NT2/D1 (cell line): Measurements from ENCODE around the gene C18orf54.
"Not testable (repeated sequence)": the region's sequence is repeated elsewhere in the genome, so short reads cannot be mapped to it uniquely, and the experiment has no call there.

ENCODE experiments used
- DNase-seq: peaks from one replicate; pipeline ENCODE4 v3.0.0-alpha.2; 2011; ENCODE audit warnings: low read depth, low spot score
- H3K27me3 ChIP-seq: 2 replicates; pipeline ENCODE4 v1.6.0; 2011; ENCODE audit warnings: mild to moderate bottlenecking; ENCODE audit not compliant: insufficient read length, insufficient read depth
- H3K36me3 ChIP-seq: 2 replicates; pipeline ENCODE4 v1.6.1; 2011; ENCODE audit warnings: mild to moderate bottlenecking, low read length, mixed read lengths; ENCODE audit not compliant: insufficient read depth, insufficient read length
- H3K4me1 ChIP-seq: 2 replicates; pipeline ENCODE4 v1.5.1; 2011; ENCODE audit not compliant: insufficient read depth, insufficient read length
- H3K4me3 ChIP-seq: 2 replicates; pipeline ENCODE4 v1.5.1; 2011; ENCODE audit warnings: low read depth; ENCODE audit not compliant: insufficient read length
- H3K9ac ChIP-seq: 2 replicates; pipeline ENCODE4 v1.6.0; 2011; ENCODE audit warnings: low read depth; ENCODE audit not compliant: insufficient read length
- H3K9me3 ChIP-seq: 2 replicates; pipeline ENCODE4 v1.5.1; 2011; ENCODE audit warnings: mild to moderate bottlenecking, low read length; ENCODE audit not compliant: insufficient read depth
- SUZ12 ChIP-seq: IDR thresholded peaks from 2 replicates; pipeline ENCODE4 v1.6.1; 2011; ENCODE audit not compliant: insufficient read length, insufficient read depth; ENCODE audit errors: extremely low read depth
- YY1 ChIP-seq: IDR thresholded peaks from 2 replicates; pipeline ENCODE4 v1.6.1; 2011; ENCODE audit not compliant: insufficient read length, insufficient read depth
- ZNF274 ChIP-seq: IDR thresholded peaks from 2 replicates; pipeline ENCODE4 v1.6.1; 2011; ENCODE audit warnings: mild to moderate bottlenecking, low read depth, low read length

The C18orf54 gene

DNA sequence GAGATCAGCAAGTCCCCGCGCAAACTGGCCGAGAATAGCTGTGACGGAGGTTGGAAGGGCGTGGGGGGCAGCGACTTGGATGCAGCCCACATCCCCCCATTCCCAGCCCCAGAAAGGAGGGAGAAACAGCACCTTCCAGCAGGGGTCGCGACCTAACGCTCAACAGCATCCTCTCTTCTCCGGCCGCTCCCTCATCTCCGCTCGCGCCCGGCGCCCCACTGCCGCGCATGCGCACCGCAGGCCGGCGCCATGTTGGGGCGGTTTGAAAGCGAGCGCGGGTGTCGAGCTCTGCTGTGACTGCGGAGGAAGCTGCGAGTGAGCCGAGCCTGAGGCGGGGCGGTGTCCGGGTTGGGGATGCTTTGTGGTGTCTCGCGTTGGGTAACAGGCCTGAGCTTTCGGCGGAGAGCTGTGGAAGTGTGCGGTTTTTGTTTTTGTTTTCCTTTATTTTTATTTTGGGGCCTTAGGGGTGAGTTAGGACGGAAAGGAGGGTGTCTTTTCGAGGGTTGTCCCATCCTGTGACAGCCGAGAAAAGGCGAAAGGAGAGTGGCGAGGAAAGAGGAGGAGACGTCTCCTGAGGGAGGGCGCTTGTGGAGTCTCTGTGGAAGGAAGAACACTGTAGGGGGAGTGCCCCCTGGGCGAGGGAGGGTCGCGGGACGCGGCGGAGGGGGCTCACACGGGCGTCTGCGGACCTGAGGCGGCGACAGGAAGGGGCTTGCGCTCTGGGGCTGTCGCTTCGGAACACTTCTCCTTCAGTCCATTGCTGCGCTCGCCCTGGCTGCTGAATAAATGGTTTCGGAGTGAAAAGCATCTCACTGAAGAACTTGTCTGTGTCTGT, at the start of gene C18orf54, which contains the start of gene STARD6:
Gene C18orf54, plus strand, starts transcription at position 247 of the 835 bp plus-strand sequence. CDS start 2,667 bp downstream, outside the sequence.
Gene STARD6, minus strand, starts transcription at position 199 of the 835 bp plus-strand sequence. CDS start 3,285 bp downstream, outside the sequence.
- peaks cover 22% of the 10 kb centered on the region for H3K36me3 ChIP-seq
- peak within 1 kb of the TSS; percentile 80 for H3K4me3 ChIP-seq
- H3K4me1 ChIP-seq, result no peaks in the 10 kb centered on the region
- H3K9me3 ChIP-seq, result no peaks in the 10 kb centered on the region
- H3K9ac ChIP-seq, result peak within 1 kb of the TSS; percentile 90
- no peaks in the 10 kb centered on the region for H3K27me3 ChIP-seq
- DNase-seq, result peak; percentile 86
- no peak for TF ChIP-seq ZNF274
- no peak for TF ChIP-seq SUZ12
- peak; percentile 72 for TF ChIP-seq YY1

DNA sequence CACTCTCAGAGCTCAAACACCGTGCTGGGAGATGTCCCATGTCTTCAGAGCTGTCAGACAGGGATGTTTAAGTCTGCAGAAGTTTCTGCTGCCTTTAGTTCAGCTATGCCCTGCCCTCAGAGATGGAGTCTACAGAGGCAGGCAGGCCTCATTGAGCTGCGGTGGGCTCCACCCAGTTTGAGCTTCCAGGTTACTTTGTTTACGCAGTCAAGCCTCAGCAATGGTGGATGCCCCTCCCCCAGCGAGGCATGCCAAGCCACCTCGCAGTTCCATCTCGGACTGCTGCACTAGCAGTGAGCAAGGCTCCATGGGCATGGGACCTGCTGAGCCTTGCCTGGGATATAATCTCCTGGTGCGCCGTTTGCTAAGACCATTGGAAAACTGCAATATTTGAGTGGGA, 48.1 kb upstream of the C18orf54 start:
- H3K27me3 ChIP-seq, H3K4me1 ChIP-seq, DNase-seq, H3K36me3 ChIP-seq, H3K9me3 ChIP-seq, H3K4me3 ChIP-seq, H3K9ac ChIP-seq: not testable (repeated sequence)

DNA sequence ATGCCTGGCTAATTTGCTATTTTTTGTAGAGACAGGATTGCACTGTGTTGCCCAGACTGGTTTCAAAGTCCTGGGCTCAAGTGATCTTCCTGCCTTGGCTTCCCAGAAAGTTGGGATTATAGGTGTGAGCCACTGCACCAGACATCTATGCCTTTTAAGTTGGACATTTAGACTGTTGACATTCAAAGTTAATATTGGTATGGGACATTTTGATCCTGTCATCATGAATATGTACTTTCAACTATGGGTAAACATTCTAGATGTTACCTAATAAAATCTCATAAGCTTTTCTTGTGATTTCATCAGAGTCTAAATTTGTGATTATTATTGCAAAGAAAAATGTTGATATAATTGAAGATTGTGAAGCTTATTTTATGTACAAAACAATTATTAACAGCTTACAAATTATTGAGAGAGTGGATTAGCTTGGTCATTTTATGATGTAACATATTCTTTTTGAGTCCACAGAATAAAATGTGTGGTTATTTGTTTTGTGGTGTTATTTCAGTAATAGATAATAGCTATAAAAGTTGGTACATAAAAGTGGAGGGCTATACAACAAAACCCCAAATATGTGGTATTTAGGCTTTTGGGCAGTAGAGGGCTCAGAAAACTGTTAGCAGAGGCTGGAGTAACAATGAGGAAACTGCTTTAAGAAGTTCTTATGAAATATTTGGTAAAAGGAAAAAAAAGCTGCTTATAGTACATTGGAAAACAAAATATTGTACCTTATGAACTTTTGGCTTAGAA, 41.5 kb upstream of the C18orf54 start:
- Histone ChIP-seq H3K36me3 (no peaks in the 10 kb centered on the region), H3K4me3 (no peak overlapping the region), H3K9me3 (no peaks in the 10 kb centered on the region), H3K27me3 (no peaks in the 10 kb centered on the region), H3K9ac (no peak overlapping the region), H3K4me1 (no peaks in the 10 kb centered on the region)
- no peak for DNase-seq
- TF ChIP-seq YY1 (no peak), SUZ12 (no peak), ZNF274 (no peak)

DNA sequence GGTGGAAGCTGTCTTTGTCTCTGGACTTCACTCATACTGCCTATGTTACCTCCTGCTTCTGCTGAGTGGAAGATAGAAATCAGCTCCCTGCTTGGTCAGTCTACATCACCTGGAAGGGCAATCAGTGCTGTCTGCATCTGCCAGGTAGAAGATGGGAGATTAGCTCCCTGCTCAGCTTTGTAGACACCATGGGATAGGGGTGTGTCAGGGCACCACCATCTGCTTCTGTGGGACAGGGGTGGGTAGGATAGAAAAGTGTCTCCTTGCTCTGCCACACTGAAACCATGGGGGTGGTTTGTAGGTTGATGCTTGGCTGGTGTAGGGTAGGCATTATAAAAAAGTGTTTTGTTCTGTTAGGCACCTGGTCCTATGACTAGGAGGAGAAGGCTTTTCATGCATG, 34.1 kb upstream of the C18orf54 start:
- Histone ChIP-seq H3K4me1 (no peaks in the 10 kb centered on the region), H3K4me3 (no peak overlapping the region), H3K27me3 (no peaks in the 10 kb centered on the region), H3K9ac (no peak overlapping the region), H3K36me3 (no peaks in the 10 kb centered on the region), H3K9me3 (no peaks in the 10 kb centered on the region)
- TF ChIP-seq YY1, result no peak
- no peak for TF ChIP-seq SUZ12
- no peak for TF ChIP-seq ZNF274
- DNase-seq, result no peak

DNA sequence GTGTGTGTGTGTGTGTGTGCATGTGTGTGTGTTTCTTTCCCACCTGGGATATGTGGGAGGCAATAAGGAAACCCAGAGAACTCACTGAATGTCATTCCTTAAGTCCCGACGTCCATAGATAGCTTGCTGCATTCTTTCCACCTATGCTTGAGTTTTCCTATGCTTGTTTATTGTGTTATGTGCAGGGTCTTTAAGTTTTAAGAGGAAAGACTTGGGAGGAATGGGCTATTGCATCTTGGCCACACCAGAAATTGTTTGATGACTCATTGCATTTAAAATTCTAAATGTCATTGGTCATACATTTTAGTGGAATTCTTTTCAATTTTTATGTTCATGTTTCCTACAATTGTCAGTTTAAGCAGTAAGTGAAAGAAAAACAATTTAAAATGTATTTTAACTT, 33.7 kb upstream of the C18orf54 start:
- Histone ChIP-seq H3K36me3 (no peaks in the 10 kb centered on the region), H3K27me3 (no peaks in the 10 kb centered on the region), H3K4me3 (no peak overlapping the region), H3K4me1 (no peaks in the 10 kb centered on the region), H3K9ac (no peak overlapping the region), H3K9me3 (no peaks in the 10 kb centered on the region)
- TF ChIP-seq ZNF274 (no peak), SUZ12 (no peak), YY1 (no peak)
- DNase-seq, result no peak

DNA sequence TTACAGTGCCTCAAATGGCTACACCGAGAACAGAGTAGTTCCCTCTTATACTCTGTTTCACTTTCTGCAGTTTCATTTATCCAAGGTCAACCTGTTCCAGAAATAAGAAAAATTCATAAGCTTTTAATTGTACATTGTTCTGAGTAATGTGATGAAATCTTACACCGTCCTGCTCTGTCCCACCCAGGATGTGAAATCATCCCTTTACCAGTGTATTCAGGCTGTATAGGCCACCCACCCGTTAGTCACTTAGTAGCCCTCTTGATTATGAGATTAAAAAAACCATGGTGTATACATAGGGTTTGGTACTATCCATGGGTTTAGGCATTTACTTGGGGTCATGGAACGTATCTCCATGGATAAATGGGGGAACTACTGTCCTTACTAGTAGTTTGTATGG, 29.9 kb upstream of the C18orf54 start:
- TF ChIP-seq SUZ12 (no peak), ZNF274 (no peak), YY1 (no peak)

DNA sequence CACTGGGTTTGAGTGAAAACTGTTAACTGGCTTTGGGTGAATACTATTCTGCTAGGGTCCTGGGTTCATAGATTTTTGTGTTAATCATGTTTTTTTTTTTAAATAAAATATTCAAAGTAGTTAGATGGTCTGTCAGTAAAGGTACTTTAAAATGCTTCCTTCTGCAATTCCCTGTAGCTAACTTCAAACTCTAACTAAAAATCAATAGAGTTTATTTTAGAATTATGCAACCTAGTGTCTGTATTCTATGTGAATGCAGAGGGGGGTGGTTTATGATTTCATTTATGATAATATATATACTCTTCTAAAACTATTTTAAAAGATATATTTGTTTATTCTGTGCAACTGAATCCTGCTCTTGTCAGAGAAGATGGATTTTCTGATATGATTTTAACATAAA, 27.9 kb upstream of the C18orf54 start:
- DNase-seq, result no peak
- TF ChIP-seq ZNF274, result no peak
- no peak for TF ChIP-seq YY1
- TF ChIP-seq SUZ12, result no peak
- no peaks in the 10 kb centered on the region for H3K4me1 ChIP-seq
- H3K9me3 ChIP-seq, result no peaks in the 10 kb centered on the region
- H3K27me3 ChIP-seq, result no peaks in the 10 kb centered on the region
- no peaks in the 10 kb centered on the region for H3K36me3 ChIP-seq
- no peak overlapping the region for H3K9ac ChIP-seq
- H3K4me3 ChIP-seq, result no peak overlapping the region

More for the DNA sequence above, 29.9 kb upstream of the C18orf54 start:
- Histone ChIP-seq H3K36me3 (no peaks in the 10 kb centered on the region), H3K4me3 (no peak overlapping the region), H3K27me3 (no peaks in the 10 kb centered on the region), H3K9me3 (no peaks in the 10 kb centered on the region), H3K9ac (no peak overlapping the region), H3K4me1 (no peaks in the 10 kb centered on the region)
- no peak for DNase-seq
